Sigmoid colon (tissue), 7 donors: ENCODE measurements around the gene RASSF5. TPM values are rescaled to one million over a fixed set of nuclear protein-coding genes. Genes with fewer than 3 reads are reported as not detected.

Source experiments
- DNase-seq: peaks from one replicate; pipeline ENCODE4 v3.0.0-alpha.2; 2019
- H3K27ac ChIP-seq, 4 donors: fragments of 200-600 bp; sonication (generic); one replicate each; pipeline ENCODE4 v1.5.1; 2016 to 2019; ENCODE audit warnings: mild to moderate bottlenecking in 1 of 4
- H3K27me3 ChIP-seq, 3 donors: fragments of 200-600 bp; sonication (generic); one replicate each; pipeline ENCODE4 v1.5.1; 2019; ENCODE audit warnings: mild to moderate bottlenecking in 1 of 3
- H3K36me3 ChIP-seq, 4 donors: fragments of 200-600 bp; sonication (generic); one replicate each; pipeline ENCODE4 v1.5.1; 2016 to 2019
- H3K4me1 ChIP-seq, 4 donors: fragments of 200-600 bp; sonication (generic); one replicate each; pipeline ENCODE4 v1.5.1; 2017 to 2019
- H3K4me3 ChIP-seq, 4 donors: fragments of 200-600 bp; sonication (generic); one replicate each; pipeline ENCODE4 v1.5.1; 2017 to 2019; ENCODE audit warnings: mild to moderate bottlenecking in 2 of 4, moderate library complexity in 1 of 4
- H3K9me3 ChIP-seq, 4 donors: fragments of 200-600 bp in 3 of 4; sonication (generic) in 3 of 4; one replicate each; pipeline versions ENCODE4 v1.5.1 to v1.6.1; 2013 to 2019
- EP300 ChIP-seq, 4 donors: sonication (generic); formaldehyde crosslinking; IDR thresholded peaks; one replicate each; pipeline ENCODE4 v1.6.1; 2017; ENCODE audit warnings: antibody characterized with exemption in 4 of 4
- POLR2A ChIP-seq, 2 donors: fragments of 450-650 bp; IDR thresholded peaks; one replicate each; pipeline ENCODE4 v1.6.1; 2016; ENCODE audit warnings: antibody characterized with exemption in 2 of 2, mild to moderate bottlenecking in 2 of 2, moderate library complexity in 2 of 2
- POLR2AphosphoS5 ChIP-seq, 4 donors: sonication (generic); formaldehyde crosslinking; IDR thresholded peaks; one replicate each; pipeline ENCODE4 v1.6.1; 2017; ENCODE audit warnings: antibody characterized with exemption in 4 of 4
- WGBS, 2 donors: extraction: QIAGEN DNeasy Blood & Tissue Kit; methylation state at CpG; one replicate each; pipeline ENCODE4 v1.1.7; 2013; 5-methylcytosine and 5-hydroxymethylcytosine counted together
- intact Hi-C: fragments of 100-400 bp; cut with DNase I; formaldehyde crosslinking; loops from one replicate; pipeline ENCODE4 v1.15.1; 2023
- polyA plus RNA-seq, 3 donors: library from polyadenylated mRNA; stranded (reverse); fragments of 200-250 nt; gene quantifications; one replicate each; pipeline ENCODE4 v1.2.3, GENCODE V29; 2013
- total RNA-seq, 4 donors: library from RNA; depleted of rRNA; stranded (reverse); fragments of >200 nt; gene quantifications; one replicate each; pipeline ENCODE4 v1.1.0, GENCODE V29; 2016
- TF ChIP-seq, protein P1 (sequence below), 4 experiments: fragments of 450-650 bp in 3 of 4; fragments of 200-600 bp in 1 of 4; IDR thresholded peaks; one replicate each; pipeline ENCODE4 v1.5.1; 2016 to 2019; ENCODE audit warnings: antibody characterized with exemption in 4 of 4, mild to moderate bottlenecking in 3 of 4, moderate library complexity in 2 of 4
- donor health status: healthy with polysubstance abuse.
- donor health status: Bipolar disorder and iron deficiency.
- donor health status: healthy.

Gene RASSF5
- total and polyA plus RNA-seq, 7 donors, result 2.5 to 25.9 (median 4.3) TPM

DNA sequence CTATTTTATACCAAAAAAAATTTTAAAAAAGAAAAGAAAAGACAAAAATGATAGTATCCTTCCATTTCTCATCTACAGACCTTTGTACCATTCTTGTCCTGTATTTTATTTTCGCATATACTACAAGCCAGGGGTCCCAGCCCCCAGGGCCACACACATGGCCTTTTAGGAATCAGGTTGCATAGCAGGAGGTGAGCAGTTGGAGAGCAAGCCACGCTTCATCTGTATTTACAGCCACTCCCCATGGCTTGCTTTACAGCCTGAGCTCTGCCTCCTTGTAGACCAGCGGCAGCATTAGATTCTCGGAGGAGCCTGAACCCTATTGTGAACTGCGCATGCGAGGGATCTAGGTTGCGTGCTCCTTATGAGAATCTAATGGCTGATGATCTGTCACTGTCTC is 39.8 kb downstream of the RASSF5 start:
- Histone ChIP-seq H3K36me3 (no peaks in the 10 kb centered on the region), H3K27me3 (no peaks in the 10 kb centered on the region), H3K9me3 (no peaks in the 10 kb centered on the region), H3K27ac (no peak overlapping the region), H3K4me3 (no peak overlapping the region), H3K4me1 (no peaks in the 10 kb centered on the region)
- 82 to 85% methylated on average over 7 of the region's 7 CpGs for WGBS, 2 donors
- TF ChIP-seq POLR2A (IDR thresholded peaks at IDR 0.05), result no peak
- TF ChIP-seq, protein P1, sequence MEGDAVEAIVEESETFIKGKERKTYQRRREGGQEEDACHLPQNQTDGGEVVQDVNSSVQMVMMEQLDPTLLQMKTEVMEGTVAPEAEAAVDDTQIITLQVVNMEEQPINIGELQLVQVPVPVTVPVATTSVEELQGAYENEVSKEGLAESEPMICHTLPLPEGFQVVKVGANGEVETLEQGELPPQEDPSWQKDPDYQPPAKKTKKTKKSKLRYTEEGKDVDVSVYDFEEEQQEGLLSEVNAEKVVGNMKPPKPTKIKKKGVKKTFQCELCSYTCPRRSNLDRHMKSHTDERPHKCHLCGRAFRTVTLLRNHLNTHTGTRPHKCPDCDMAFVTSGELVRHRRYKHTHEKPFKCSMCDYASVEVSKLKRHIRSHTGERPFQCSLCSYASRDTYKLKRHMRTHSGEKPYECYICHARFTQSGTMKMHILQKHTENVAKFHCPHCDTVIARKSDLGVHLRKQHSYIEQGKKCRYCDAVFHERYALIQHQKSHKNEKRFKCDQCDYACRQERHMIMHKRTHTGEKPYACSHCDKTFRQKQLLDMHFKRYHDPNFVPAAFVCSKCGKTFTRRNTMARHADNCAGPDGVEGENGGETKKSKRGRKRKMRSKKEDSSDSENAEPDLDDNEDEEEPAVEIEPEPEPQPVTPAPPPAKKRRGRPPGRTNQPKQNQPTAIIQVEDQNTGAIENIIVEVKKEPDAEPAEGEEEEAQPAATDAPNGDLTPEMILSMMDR (IDR thresholded peaks at IDR 0.05), result no peak
- TF ChIP-seq EP300 (IDR thresholded peaks at IDR 0.05), result no peak
- no peak for TF ChIP-seq POLR2AphosphoS5 (IDR thresholded peaks at IDR 0.05)
- DNase-seq, result no peak
- intact Hi-C loops, result no loop called here

DNA sequence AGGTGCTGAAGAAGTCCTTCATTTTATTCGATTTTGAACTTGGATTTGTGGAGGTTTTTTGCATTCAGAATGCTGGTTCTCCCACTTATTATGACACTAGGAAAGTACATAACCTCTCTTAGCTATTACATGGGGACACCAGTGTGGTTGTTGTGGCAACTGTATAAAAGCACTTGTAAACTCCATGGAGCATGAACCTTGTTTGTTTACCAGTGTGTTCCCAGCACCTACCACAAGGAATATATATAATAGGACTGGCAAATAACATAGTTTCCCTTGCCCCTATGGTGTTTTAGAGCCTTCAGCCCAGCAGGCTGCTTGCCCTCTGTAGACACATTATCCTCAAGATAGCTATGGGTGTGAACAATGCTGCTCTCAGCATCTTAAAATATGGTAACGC is 43.1 kb downstream of the RASSF5 start:
- TF ChIP-seq, protein P1 (IDR thresholded peaks at IDR 0.05), result no peak
- TF ChIP-seq POLR2AphosphoS5 (IDR thresholded peaks at IDR 0.05), result no peak
- WGBS, 2 donors, result 72 to 81% methylated on average over 2 of the region's 2 CpGs
- Histone ChIP-seq H3K4me1 (peaks cover 0 to 8% (median 3%) of the 10 kb centered on the region in 4 donors), H3K9me3 (no peaks in the 10 kb centered on the region), H3K27me3 (no peaks in the 10 kb centered on the region), H3K27ac (no peak overlapping the region), H3K4me3 (no peak overlapping the region), H3K36me3 (no peaks in the 10 kb centered on the region)
- intact Hi-C loops, result no loop called here
- no peak for DNase-seq

DNA sequence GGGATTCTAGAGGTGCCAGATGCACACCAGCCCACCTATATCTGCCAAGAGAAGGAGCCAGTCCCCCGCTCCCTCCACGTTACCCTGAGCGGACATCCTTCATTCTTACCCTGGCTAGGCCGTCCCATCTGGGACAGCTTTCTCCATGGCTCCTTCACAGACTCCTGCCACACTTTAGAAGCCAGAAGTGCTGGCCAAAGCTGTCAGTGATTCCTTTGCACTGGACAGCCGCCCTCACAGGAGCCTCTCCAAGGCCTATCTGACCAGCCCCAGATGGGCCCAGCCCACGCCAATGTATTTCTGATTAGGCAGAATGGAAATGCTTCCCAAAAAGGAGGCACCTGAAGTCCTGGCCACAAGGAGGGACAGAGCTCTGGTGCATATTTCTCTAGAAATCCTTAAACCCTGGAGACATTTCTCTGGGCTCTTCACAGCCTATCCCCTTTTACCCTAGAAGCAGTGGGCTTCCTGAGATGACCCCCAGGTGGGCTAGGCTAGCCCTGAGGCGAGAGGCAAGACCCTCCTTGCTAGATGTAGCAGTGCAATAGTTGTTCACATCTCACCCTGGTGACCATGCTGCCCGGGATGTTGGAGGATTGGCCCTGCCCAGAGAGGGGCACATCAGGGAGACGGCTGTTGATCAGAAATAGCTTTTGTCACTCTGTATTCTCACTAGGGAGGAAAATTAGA is 44.1 kb downstream of the RASSF5 start:
- H3K4me1 ChIP-seq, result peaks cover 0 to 18% (median 12%) of the 10 kb centered on the region in 4 donors
- H3K36me3 ChIP-seq, result no peaks in the 10 kb centered on the region
- H3K27ac ChIP-seq, result no peak overlapping the region
- no peak overlapping the region for H3K4me3 ChIP-seq
- no peaks in the 10 kb centered on the region for H3K9me3 ChIP-seq
- TF ChIP-seq EP300 (IDR thresholded peaks at IDR 0.05) (no peak), POLR2A (IDR thresholded peaks at IDR 0.05) (no peak)
- no peaks in the 10 kb centered on the region for H3K27me3 ChIP-seq
- intact Hi-C loops, result no loop called here
- 92 to 94% methylated on average over 9 of the region's 9 CpGs for whole genome bisulfite sequencing, 2 donors
- no peak for DNase-seq

DNA sequence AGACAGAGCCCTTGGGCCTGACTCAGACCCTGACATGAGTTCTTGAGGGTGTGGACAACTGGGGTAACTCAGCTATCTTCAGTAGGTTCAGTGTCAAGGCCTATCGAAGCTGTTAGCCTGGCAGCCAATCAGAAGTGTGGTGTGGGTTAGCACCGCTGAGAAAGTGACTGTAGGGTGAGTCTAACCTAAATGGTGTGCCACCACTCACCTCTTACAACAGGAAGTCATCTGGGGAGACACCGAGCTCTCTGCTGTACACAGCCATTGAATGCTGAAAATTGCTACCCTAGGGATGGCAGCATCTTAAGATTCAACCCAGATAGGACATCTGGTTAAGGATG is 44.6 kb downstream of the RASSF5 start:
- WGBS, 2 donors, result 65 to 88% methylated on average over 3 of the region's 3 CpGs
- H3K4me1 ChIP-seq, result peaks cover 0 to 23% (median 17%) of the 10 kb centered on the region in 4 donors
- no peaks in the 10 kb centered on the region for H3K36me3 ChIP-seq
- TF ChIP-seq EP300 (IDR thresholded peaks at IDR 0.05) (no peak), POLR2AphosphoS5 (IDR thresholded peaks at IDR 0.05) (no peak), POLR2A (IDR thresholded peaks at IDR 0.05) (no peak)
- TF ChIP-seq, protein P1 (IDR thresholded peaks at IDR 0.05), result no peak
- no peaks in the 10 kb centered on the region for H3K27me3 ChIP-seq
- no peak overlapping the region for H3K4me3 ChIP-seq
- no peak overlapping the region for H3K27ac ChIP-seq
- no peak for DNase-seq
- H3K9me3 ChIP-seq, result no peaks in the 10 kb centered on the region
- intact Hi-C loops, result no loop called here

DNA sequence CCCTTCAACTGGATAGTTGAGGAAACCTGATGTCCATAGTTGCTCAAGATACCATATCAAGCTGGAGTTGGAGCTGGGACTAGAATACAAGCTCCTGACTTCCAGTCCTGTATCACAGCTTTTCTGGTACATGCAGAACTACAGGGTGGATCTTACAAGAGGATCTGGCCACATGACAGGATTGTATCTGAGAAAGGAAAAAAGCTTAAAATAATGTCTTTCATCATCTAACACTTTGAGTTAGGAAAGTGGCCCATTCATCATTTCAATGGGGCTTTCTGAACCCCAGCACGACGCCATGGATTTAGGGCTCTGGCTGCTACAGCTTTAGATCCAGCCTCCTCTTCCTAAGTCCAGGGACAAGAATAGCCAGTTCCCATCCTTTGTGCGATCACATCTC is 46.9 kb downstream of the RASSF5 start:
- no peaks in the 10 kb centered on the region for H3K27me3 ChIP-seq
- DNase-seq, result no peak
- H3K27ac ChIP-seq, result peak overlapping the region in 1 of 4 donors; percentile 43
- no peak overlapping the region for H3K4me3 ChIP-seq
- no peaks in the 10 kb centered on the region for H3K9me3 ChIP-seq
- WGBS, 2 donors, result 91 to 92% methylated on average over 3 of the region's 3 CpGs
- no peaks in the 10 kb centered on the region for H3K36me3 ChIP-seq
- intact Hi-C loops, result no loop called here
- TF ChIP-seq EP300 (IDR thresholded peaks at IDR 0.05) (no peak), POLR2AphosphoS5 (IDR thresholded peaks at IDR 0.05) (no peak), POLR2A (IDR thresholded peaks at IDR 0.05) (no peak)
- TF ChIP-seq, protein P1 (IDR thresholded peaks at IDR 0.05), result no peak
- peaks cover 0 to 35% (median 24%) of the 10 kb centered on the region in 4 donors for H3K4me1 ChIP-seq
